GM18502 (cell line): ENCODE measurements around the gene ZCWPW2.

ENCODE experiments used
- ATAC-seq: cut with Tn5 transposase; IDR thresholded peaks from one replicate; pipeline ENCODE4 v1.9.1; 2021; ENCODE audit warnings: mild to moderate bottlenecking; ENCODE audit not compliant: unreplicated experiment, poor library complexity

Gene ZCWPW2, protein sequence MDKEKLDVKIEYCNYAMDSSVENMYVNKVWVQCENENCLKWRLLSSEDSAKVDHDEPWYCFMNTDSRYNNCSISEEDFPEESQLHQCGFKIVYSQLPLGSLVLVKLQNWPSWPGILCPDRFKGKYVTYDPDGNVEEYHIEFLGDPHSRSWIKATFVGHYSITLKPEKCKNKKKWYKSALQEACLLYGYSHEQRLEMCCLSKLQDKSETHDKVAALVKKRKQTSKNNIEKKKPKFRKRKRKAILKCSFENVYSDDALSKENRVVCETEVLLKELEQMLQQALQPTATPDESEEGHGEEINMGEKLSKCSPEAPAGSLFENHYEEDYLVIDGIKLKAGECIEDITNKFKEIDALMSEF

DNA sequence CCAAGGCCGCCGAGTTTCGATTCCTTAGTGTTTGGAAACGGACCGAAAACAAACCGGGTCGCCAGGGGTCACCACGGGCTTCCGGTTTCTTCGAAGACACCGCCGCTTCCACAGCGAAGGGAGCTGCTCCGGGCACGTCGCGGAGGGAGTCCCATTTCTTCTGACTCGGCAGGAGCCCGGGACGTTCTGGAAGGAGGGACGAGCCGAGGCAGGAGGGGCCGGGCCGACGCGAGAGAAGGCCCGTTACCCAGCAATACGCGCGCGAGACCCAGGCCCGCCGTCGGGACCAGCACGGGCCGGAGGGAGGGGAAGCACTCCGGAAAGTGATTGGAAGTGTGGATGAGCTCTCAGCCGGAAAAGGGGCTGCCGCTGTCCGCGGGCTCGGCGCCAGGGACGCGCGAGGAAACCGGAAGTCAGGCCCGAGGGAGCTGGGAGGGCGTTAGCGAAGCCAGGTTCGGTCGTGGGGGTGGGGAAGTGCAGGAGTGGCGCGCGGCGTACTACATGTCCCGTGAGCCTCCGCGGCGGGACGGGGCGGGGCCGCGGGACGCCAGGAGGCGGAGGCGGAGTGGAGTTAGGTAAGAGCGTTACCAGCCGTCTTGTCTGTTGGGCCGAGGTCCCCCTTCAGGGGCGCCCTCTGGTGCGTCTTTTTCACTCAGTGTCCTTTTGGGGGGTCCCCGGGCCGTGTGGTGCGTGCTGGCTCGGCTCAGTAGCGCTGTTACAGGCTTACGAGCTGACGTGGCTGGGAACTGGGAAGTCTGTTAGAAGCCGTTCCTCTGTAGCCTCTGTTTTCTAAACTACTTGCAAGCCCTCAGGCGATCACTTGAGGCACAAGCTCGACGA lies at the start of gene ZCWPW2, which contains the start of gene AZI2:
Gene ZCWPW2, plus strand, starts transcription at position 93 of the 840 bp plus-strand sequence. CDS start 64,348 bp downstream, outside the sequence.
Gene AZI2, minus strand, starts transcription at position 196 of the 840 bp plus-strand sequence. CDS start 8,207 bp downstream, outside the sequence.
- ATAC-seq: peak; percentile 91

DNA sequence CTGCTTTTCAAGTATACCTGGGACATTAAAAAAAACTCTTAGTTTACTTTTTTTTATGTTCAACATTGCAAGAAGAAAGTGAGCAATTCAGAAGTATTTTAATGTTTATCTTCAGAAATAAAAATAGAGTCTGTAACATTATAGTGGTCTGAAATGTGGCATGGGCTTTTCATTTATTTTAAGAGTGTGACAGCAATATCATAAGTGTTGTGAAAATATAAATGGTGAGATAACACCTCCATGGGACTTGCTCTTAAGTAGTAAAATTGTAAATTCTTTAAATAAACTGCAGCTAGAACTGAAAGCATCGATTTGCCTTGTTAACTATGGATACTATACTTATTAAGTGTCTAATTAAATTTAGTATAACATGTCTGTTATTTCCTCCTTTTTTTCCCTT lies 48.8 kb upstream of the ZCWPW2 start:
- ATAC-seq: no peak

DNA sequence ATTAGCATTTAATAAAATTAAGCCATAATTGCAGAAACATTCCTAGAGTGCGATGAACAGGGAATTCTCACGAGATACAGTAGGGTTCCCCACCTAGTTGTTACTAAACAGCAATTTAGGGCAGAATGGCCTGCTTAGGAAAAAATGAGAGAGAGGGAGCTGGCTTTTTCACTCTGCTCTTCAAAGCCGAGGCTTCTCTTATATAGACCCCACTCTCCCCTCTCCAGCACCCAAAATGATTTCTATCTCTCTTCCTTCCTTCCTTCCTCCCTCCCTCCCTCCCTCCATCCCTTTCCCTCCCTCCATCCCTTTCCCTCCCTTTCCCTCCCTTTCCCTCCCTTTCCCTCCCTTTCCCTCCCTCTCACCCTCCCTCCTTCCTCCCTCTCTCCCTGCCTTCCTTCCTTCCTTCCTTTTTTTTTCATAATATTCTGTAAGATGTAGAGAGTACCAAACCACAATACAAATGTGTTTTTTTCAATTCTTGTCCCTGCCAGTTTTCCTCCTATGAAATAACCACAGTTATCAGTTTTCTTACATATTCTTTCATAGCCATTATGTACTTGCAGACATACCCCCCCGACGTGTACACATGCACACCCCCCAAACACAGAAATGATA lies 48.1 kb upstream of the ZCWPW2 start:
- ATAC-seq: no peak

DNA sequence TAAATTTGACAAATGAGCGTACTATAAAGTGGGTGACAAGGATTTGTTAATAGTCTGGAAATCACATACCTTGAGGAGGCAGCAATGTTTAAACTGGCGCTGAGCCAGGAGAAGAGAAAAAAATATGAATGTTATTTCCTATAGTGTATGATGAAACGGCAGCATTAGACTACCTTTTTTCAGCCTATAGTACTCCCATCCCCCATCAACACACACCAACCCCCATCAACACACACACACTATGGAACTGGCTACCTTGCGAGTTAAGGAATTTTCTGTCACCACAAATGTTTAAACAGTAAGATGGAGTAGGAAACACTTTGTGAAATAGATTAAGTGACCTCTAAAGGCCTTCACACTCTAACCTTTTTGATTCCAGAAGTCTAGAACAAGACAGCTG lies 46.8 kb upstream of the ZCWPW2 start:
- ATAC-seq: no peak

DNA sequence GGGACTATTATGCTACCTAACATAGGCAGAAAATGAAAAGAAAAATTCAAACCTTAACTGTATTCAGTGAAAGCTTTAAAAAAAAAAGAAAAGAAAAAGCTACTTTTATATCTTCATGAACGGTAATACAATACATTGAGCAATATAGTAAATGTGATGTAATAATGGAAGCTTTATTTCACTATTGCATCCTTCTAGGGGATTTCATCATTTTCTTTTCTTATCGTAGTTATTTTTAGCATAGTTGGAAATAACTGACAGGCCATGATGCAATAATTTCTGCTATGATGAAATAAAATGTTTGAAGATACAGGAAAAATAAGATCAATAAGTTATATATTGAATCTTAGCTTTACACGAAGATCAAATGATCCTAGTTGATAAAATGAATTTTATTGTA lies 40.3 kb upstream of the ZCWPW2 start:
- no peak for ATAC-seq

DNA sequence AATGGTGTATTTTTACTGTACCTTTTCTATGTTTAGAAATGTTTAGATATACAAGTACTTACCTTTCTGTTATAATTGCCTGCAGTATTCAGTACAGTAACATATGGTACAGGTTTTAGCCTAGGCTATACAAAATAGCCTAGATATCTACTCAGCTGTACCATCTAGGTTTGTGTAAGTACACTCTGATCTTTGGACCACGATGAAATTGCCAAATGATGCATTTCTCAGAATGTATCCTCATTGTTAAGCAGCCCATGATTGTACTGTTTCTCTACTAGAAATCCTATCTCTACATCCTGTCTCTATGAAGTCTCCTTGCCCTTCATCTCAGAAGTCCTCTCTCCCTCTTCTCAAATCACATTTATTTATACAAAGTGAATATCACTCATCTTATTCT lies 32.8 kb upstream of the ZCWPW2 start:
- ATAC-seq: no peak

DNA sequence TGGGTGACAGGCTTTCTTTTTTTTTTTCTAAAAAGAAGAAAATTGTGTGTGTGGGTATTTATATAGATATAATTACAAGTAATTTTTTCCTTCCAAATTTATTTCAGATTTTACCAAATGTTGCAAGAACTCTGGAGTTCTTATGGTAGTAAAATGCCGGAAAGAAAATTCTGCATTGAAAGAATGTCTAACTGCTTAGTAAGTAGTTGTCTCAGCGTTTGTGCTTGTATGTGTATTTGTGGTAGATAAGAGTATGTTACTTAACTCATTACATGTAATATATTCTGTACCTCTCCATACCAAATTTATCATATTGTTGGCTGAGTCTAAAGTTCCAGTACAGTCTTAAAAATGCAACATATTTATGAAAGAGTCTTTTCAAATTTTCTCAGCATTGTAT lies 32.3 kb upstream of the ZCWPW2 start:
- no peak for ATAC-seq

DNA sequence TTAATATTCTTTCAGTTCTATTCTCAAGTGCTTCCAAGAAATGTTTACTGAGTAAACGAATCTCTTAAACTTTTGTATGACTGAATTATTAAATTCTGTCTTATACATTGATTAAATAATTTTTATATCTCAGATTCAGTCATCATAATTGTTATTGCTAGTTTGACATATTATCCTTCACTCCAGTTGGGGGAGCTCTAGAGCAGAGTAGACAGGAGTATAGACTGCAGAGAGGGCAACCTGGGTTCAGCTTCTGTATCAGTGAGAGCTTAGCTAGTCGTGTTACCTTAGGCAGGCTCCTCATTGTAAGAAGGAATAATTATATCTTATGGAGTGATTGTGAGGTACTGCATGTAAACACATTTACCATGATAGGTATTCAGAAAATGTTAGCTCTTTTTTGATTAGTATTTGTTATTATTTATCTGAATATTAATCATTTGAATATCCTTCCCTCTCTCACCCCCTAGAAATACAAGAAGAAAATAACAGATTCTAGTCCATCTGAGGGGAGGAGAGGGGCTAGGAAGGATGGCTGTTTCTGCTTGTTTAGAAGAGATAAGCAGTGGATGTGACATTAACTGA lies 31.0 kb upstream of the ZCWPW2 start:
- peak; percentile 95 for ATAC-seq

DNA sequence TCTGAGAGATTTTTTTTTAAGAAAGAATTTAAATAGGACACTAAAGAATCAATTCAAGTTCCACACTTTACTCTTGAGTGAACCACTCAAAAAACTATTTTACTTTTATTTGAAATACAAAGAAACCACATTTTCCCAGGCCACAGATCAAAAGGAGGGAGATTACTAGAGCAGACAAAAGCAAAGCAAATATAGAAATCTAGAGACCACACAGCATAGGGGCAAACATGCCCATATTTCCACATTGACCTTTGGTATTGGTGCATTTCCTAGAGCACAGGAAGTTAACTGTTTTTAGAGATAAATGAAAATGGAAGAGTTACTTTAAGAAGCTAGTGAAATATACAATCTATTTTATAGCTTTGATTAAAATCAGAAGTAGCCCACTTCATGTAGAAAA lies 27.5 kb upstream of the ZCWPW2 start:
- ATAC-seq: no peak

DNA sequence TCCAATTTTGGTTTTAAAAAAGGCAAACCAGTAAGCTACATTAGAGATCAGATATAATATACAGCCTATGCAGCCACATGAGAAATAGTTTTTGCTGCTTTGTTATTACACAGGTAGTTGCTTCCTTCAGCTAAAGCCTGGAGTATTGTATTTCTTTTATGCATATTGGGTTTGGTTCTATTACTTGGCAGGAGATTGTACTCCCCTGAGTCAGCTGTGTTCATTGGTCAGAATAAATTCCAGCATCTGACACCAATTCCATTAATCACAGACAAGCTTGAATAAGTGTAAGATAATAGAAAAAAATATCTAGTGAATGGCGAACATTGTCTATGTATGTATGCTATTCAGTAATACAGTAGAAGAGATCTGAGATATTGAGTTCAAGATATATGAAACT lies 26.1 kb upstream of the ZCWPW2 start:
- no peak for ATAC-seq

DNA sequence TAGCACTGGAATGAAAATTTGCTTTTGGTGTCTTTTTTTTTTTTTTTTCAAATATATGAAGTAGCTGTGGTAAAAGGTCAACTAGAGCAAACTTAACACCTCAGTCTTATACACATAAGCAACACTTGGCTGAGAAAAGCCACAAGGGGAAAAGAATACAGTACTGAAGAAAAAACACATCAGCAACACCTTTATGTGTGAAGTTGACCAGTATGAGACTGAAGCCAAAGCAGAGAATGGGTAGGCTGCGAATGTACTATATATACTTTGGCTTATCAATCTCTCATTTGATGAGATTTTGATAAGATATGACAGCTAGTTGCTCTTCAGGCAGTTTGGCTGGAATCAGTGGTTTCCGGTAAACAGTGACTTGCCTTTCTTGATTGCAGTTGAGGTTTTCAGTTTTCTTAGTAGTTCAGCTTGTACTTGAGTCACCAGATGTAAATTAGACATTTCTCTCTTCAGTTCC lies 22.0 kb upstream of the ZCWPW2 start:
- peak; percentile 65 for ATAC-seq

DNA sequence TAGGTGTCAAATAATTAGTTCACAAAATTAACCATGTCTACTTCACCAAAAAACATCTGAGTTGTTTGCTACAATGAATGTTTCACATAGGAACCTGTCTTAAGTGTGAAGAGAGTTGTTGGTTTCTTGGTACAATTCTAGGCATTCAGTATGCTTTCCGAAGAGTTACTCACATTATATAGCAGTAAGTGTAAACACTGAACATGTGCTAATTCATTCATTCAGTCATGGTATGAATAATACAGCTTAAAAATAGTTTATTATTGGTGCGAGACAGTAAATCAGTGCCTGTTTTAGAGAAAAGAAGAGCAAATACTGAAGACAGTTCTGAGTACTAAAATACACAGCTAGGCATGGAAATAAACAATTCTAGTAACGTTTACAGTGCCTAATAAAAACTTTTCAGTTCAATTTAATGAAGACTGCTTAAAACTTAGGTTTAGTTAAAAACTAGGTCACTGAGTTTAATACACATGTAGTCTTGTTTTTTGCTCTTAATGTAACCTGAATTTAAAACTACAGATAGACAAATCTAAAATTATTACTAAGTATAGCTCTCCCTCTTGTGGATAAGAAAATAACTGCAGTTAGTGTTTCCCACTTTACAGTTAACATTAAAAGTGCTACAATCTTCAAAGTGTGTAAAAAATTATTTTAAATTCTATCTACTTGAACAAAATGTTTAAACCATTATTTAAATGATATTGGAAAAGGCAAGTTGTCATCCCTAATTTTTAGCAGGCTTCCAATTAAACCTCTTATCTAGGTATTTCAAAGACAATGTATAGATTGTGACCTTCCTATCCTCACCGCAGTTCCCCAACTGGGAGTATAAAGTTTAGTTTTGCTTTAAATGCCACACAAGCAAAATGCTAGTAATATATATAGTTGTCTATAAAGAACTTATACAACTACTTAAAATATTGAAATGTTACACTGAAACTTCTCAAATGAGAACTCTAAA lies 20.1 kb upstream of the ZCWPW2 start:
- peak; percentile 41 for ATAC-seq

DNA sequence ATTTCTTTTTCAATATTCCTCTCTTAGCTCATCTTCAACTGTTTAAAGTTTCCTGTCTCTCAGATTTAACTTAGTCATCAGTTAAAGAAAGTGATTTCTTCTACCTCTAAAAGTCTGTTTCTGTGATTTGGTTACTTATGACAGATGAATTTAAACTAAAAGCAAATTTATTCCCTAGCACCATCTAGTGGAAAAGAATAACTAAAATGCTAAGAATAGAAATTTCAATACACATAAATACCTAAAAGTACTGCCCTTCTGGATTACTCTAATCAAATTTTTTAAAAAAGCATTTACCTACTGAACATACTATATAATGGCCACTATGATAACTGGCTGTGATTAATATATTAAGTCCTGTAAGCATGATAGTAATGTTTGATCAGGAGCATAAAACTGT lies 14.0 kb upstream of the ZCWPW2 start:
- no peak for ATAC-seq

DNA sequence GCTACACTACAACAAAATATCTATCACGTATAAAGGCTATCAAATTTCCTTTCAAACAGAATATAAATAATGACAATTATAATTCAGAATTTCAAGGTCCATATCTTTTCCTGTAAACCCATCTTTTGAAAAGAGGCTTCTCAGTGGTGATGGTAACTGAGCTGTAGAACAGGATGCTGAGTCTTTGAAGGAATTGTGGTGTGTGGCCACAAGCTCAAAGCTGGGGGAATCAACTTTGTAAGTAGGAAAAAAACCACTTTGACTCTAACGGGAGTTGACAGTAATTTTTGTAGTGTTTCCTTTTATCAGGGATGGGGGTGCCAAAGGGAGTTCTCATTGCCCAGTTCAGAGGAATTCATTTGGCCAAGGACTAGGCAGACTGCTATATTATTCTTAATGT lies 13.3 kb upstream of the ZCWPW2 start:
- ATAC-seq: no peak

DNA sequence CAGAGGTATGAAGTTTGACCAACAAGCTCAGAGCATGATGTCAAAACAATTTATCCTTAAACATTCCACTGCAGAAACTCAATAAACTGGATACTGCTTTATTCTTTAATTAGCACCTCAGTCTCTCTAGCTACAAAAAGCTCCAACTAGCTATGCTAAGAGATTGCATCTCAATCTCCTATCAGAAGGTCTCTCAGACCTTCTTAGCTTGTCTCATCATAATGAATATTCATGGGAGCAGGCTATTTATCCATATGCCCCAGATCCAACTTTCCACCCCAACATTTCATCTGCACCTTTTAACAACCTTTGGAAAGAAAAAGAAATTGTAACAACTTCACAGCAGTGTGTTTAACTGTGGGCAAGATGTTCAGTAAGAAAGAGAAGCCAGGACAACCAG lies 11.3 kb upstream of the ZCWPW2 start:
- no peak for ATAC-seq

DNA sequence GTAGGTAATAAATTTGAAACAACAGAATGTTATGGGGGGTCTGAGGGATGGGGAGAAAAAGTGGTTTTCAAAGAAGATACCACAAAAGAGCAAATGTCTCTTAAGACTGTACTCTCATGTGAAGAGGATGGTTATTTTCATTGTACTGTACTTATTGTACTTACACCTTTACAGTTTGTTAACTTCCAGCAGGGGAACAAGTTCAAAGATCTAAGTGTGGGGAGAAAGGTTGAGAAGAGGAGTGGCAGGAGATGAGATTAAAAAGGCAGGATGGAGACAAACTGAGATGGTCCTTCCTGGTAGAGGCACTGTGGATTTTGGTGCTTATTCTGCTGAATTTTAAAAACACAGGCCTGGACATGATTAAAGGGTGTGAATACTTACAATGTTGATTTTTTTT lies 5.4 kb upstream of the ZCWPW2 start:
- no peak for ATAC-seq

DNA sequence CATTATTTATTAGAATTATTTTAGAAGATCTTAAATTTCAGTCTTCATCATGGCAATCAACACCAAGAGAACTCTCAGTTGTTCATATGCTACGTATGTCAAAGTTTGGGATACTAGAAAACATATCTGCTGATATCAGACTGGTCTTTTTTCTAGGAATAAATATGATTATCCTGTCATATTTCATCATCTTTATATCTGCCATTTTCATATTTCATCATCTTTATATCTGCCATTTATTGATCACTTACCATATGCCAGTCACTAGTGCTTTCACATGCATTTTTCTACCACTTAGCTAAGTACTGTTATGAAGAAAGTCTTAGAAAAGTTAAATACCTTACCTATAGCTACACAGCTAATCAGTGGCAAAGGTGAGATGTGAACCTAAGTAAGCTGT lies 2.8 kb upstream of the ZCWPW2 start:
- ATAC-seq: no peak

DNA sequence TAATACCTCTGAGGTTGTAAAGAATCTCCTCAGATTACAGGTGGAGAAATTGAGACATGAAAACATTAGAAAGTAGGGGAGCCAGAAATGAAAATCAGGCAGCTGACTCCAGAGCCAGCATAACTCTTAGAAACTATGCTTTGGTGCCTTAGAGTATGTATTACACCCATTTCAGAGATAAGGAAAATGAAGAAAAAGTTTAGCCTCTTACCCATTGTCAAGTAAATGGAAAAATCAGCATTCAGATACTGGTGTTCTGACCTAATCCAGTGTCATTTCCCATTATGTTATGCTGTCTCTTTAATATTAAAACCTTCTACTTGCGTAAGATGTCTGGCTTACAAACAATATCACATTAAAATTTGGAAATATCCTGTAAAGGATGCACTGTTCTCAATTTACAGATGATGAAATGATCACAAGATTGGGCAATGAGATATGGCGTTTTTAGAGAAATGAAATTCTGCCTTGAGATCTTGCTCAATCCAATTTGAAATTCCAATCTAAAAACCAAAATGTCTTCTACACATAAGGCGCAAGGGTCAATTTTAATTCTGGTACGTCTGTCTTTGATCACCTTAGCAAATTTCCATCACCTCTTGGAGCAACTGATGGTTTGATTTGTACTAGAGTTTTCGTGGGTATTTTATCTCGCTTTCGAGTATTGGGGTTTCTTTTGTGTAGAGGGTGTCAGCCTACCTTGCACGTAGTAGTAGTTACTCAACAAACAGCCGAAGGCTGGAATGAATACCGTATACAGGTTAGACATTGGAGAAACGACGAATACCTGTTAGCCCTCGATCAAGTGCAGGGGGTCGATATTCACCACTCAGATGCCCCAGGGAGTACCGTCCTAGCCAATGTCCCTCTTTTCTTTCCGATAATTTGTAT lies 902 bp upstream of the ZCWPW2 start:
- ATAC-seq: no peak

DNA sequence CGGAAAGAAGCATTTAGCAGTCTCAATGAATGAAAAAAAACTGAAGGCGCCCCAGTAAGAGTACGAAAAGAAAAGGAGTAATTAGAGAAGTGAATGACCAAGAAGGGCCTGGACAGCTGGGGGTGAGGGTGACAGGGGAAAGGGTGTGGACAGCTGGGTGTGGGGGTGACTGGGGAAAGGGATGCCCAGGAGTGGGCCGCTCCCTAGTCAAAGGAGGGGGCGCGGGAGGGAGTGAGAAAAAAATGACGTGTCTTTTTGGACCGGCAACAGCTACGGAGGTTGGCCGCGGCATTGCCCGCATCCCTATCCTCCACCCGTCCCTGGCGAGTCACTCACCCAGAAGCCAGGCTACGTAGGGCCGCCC lies 274 bp upstream of the ZCWPW2 start:
- no peak for ATAC-seq
